HEK293T (cell line): Measurements from ENCODE around the gene SYT9.
"Not testable (repeated sequence)": the region's sequence is repeated elsewhere in the genome, so short reads cannot be mapped to it uniquely, and the experiment has no call there.

Experiments
- BHLHE40 ChIP-seq: fragments of 450-650 bp; IDR thresholded peaks from 2 replicates; pipeline ENCODE4 v1.6.1; 2016; ENCODE audit warnings: mild to moderate bottlenecking, moderate library complexity, borderline replicate concordance
- ELF4 ChIP-seq: fragments of 450-650 bp; IDR thresholded peaks from 2 replicates; pipeline ENCODE4 v1.6.1; 2017; ENCODE audit warnings: antibody characterized with exemption
- FOXA1 ChIP-seq: fragments of 450-650 bp; IDR thresholded peaks from 2 replicates; pipeline ENCODE4 v1.6.1; 2016; ENCODE audit warnings: mild to moderate bottlenecking
- PKNOX1 ChIP-seq: fragments of 450-650 bp; IDR thresholded peaks from 2 replicates; pipeline ENCODE4 v1.6.1; 2016
- SP1 ChIP-seq: fragments of 450-650 bp; IDR thresholded peaks from 2 replicates; pipeline ENCODE4 v1.6.1; 2017

GRCh38 chr11:7517743-7518142 is 266.0 kb downstream of the SYT9 start:
- TF ChIP-seq PKNOX1, BHLHE40, SP1, ELF4, FOXA1: not testable (repeated sequence)
